Spleen (tissue), 11 donors: ENCODE results near the gene CDC25C. TPM values are rescaled to one million over a fixed set of nuclear protein-coding genes. Genes with fewer than 3 reads are reported as not detected.

ENCODE experiments used
- DNase-seq: peaks from one replicate; pipeline ENCODE4 v3.0.0-alpha.2; 2020
- H3K27ac ChIP-seq, 8 donors: fragments of 200-600 bp; sonication (generic) in 7 of 8; 1 replicate in 4 of 8; 2 replicates in 4 of 8; pipeline versions ENCODE4 v1.5.0 to v1.8.0; 2016 to 2021; ENCODE audit warnings: inconsistent platforms in 4 of 8, mild to moderate bottlenecking in 4 of 8, moderate library complexity in 1 of 8
- H3K27me3 ChIP-seq, 7 donors: fragments of 200-600 bp; sonication (generic) in 6 of 7; replicated peaks in 1 of 7; 1 replicate in 4 of 7; 2 replicates in 3 of 7; pipeline versions ENCODE4 v1.5.0 to v1.8.0; 2016 to 2021; ENCODE audit warnings: inconsistent platforms in 3 of 7, mild to moderate bottlenecking in 1 of 7
- H3K36me3 ChIP-seq, 6 donors: fragments of 200-600 bp; sonication (generic) in 5 of 6; 1 replicate in 4 of 6; 2 replicates in 2 of 6; pipeline versions ENCODE4 v1.5.0 to v1.8.0; 2016 to 2021; ENCODE audit warnings: inconsistent platforms in 2 of 6
- H3K4me1 ChIP-seq, 6 donors: fragments of 200-600 bp; sonication (generic) in 5 of 6; 1 replicate in 3 of 6; 2 replicates in 3 of 6; pipeline versions ENCODE4 v1.5.0 to v1.8.0; 2016 to 2021; ENCODE audit warnings: inconsistent platforms in 3 of 6
- H3K4me3 ChIP-seq, 8 donors: fragments of 200-600 bp; sonication (generic) in 7 of 8; 1 replicate in 4 of 8; 2 replicates in 4 of 8; pipeline versions ENCODE4 v1.5.0 to v1.8.0; 2016 to 2021; ENCODE audit warnings: inconsistent platforms in 4 of 8, mild to moderate bottlenecking in 4 of 8, moderate library complexity in 2 of 8
- H3K9me3 ChIP-seq, 8 donors: fragments of 200-600 bp; sonication (generic) in 7 of 8; 1 replicate in 4 of 8; 2 replicates in 4 of 8; pipeline versions ENCODE4 v1.5.0 to v1.8.0; 2016 to 2021; ENCODE audit warnings: inconsistent platforms in 4 of 8
- CTCF ChIP-seq, 11 experiments: fragments of 200-600 bp in 7 of 11; fragments of 450-650 bp in 4 of 11; sonication (generic) in 4 of 11; IDR thresholded peaks in 8 of 11; conservative IDR thresholded peaks in 3 of 11; 1 replicate in 7 of 11; 2 replicates in 4 of 11; pipeline versions ENCODE4 v1.4.0 to v1.8.0; 2016 to 2021; ENCODE audit warnings: antibody characterized with exemption in 11 of 11, inconsistent platforms in 4 of 11, mild to moderate bottlenecking in 1 of 11
- POLR2A ChIP-seq, 3 donors: fragments of 450-650 bp; IDR thresholded peaks; one replicate each; pipeline ENCODE4 v1.5.1; 2017; ENCODE audit warnings: antibody characterized with exemption in 3 of 3, mild to moderate bottlenecking in 1 of 3
- POLR2AphosphoS5 ChIP-seq, 3 donors: sonication (generic); formaldehyde crosslinking; IDR thresholded peaks; one replicate each; pipeline ENCODE4 v1.5.1; 2017; ENCODE audit warnings: antibody characterized with exemption in 3 of 3
- WGBS, 5 donors: extraction: QIAGEN DNeasy Blood & Tissue Kit in 3 of 5; methylation state at CpG; one replicate each; pipeline versions ENCODE4 v1.1.5 to v1.1.7; 2013 to 2018; 5-methylcytosine and 5-hydroxymethylcytosine counted together
- intact Hi-C: fragments of 100-400 bp; cut with DNase I; formaldehyde crosslinking; loops from one replicate; pipeline ENCODE4 v1.15.0; 2023; ENCODE audit warnings: low total_unique reads
- polyA plus RNA-seq, 3 donors: library from polyadenylated mRNA; stranded (reverse); fragments of 200-250 nt; gene quantifications; one replicate each; pipeline ENCODE4 v1.2.1, GENCODE V29; 2013
- total RNA-seq, 7 donors: library from RNA; depleted of rRNA in 3 of 7; stranded (reverse); fragments of >200 nt in 3 of 7; fragmentation: NEBNext Ultra II Directional in 4 of 7; extraction: Animal tissue kit (Norgen Biotek cat#: 25700) in 4 of 7; gene quantifications; one replicate each; pipeline versions ENCODE4 v1.1.0 to v1.2.1, GENCODE V29; 2016 to 2021
- donor health status: healthy with polysubstance abuse.
- donor health status: DM: no; HTN: no; CAD: no; lungs with moderate emphysema.
- donor health status: DM: no; HTN: no; CAD: no.
- donor health status: Bipolar disorder and iron deficiency.
- donor health status: healthy.
- donor health status: DM: no; HTN: no; CAD: no.
- donor health status: DM: yes; HTN: yes; CAD: no.

Gene CDC25C
- total and polyA plus RNA-seq, 10 donors: 0.25 to 6.0 (median 0.83) TPM

GRCh38 chr5:138287246-138287645 lies 44.4 kb downstream of the CDC25C start:
- no peaks in the 10 kb centered on the region for H3K9me3 ChIP-seq
- intact Hi-C loops: no loop called here

GRCh38 chr5:138282920-138283742 lies 48.5 kb downstream of the CDC25C start:
- Histone ChIP-seq H3K4me1 (peaks cover 0 to 6% (median 0%) of the 10 kb centered on the region in 6 donors), H3K4me3 (no peak overlapping the region), H3K27ac (no peak overlapping the region), H3K36me3 (peaks cover 0 to 27% (median 0%) of the 10 kb centered on the region in 6 donors), H3K9me3 (no peaks in the 10 kb centered on the region), H3K27me3 (no peaks in the 10 kb centered on the region)
- no peak for TF ChIP-seq POLR2A (IDR thresholded peaks at IDR 0.05)
- peak in 4 of 11 experiments; percentile 12 to 32 (median 20) for TF ChIP-seq CTCF (IDR thresholded peaks at IDR 0.05 in 8 of 11, conservative IDR thresholded peaks at IDR 0.05 in 3 of 11)
- 69 to 73% (median 71%) methylated on average over 7 of the region's 7 CpGs for WGBS, 5 donors
- intact Hi-C loops: no loop called here
- DNase-seq: no peak

More at GRCh38 chr5:138287246-138287645, 44.4 kb downstream of the CDC25C start:
- H3K27me3 ChIP-seq: no peaks in the 10 kb centered on the region
- 92 to 100% (median 100%) methylated on average over 1 of the region's 1 CpG for WGBS, 5 donors
- peaks cover 0 to 27% (median 0%) of the 10 kb centered on the region in 6 donors for H3K36me3 ChIP-seq
- no peak overlapping the region for H3K4me3 ChIP-seq
- peaks cover 0 to 6% (median 0%) of the 10 kb centered on the region in 6 donors for H3K4me1 ChIP-seq
- H3K27ac ChIP-seq: no peak overlapping the region
- no peak for DNase-seq
- TF ChIP-seq CTCF (IDR thresholded peaks at IDR 0.05 in 8 of 11, conservative IDR thresholded peaks at IDR 0.05 in 3 of 11) (no peak), POLR2A (IDR thresholded peaks at IDR 0.05) (no peak), POLR2AphosphoS5 (IDR thresholded peaks at IDR 0.05) (no peak)

- intact Hi-C loops: no loop called here
- H3K4me3 ChIP-seq: no peak overlapping the region
- no peak overlapping the region for H3K27ac ChIP-seq
- H3K27me3 ChIP-seq: peaks cover 0 to 1% (median 0%) of the 10 kb centered on the region in 7 donors
- H3K9me3 ChIP-seq: no peaks in the 10 kb centered on the region
- TF ChIP-seq POLR2AphosphoS5 (IDR thresholded peaks at IDR 0.05) (no peak), POLR2A (IDR thresholded peaks at IDR 0.05) (no peak), CTCF (IDR thresholded peaks at IDR 0.05 in 8 of 11, conservative IDR thresholded peaks at IDR 0.05 in 3 of 11) (no peak)
- no peak for DNase-seq
- peaks cover 0 to 6% (median 0%) of the 10 kb centered on the region in 6 donors for H3K4me1 ChIP-seq
- H3K36me3 ChIP-seq: peaks cover 0 to 15% (median 0%) of the 10 kb centered on the region in 6 donors
Observed at GRCh38 chr5:138280915-138281314, 50.7 kb downstream of the CDC25C start.

GRCh38 chr5:138276402-138277054 lies 55.1 kb downstream of the CDC25C start:
- 72 to 87% (median 77%) methylated on average over 2 of the region's 2 CpGs for WGBS, 5 donors
- DNase-seq: no peak
- intact Hi-C loops: no loop called here
- Histone ChIP-seq H3K27ac (no peak overlapping the region), H3K4me1 (peaks cover 0 to 14% (median 12%) of the 10 kb centered on the region in 6 donors), H3K27me3 (peaks cover 0 to 29% (median 17%) of the 10 kb centered on the region in 7 donors), H3K4me3 (no peak overlapping the region), H3K36me3 (no peaks in the 10 kb centered on the region), H3K9me3 (no peaks in the 10 kb centered on the region)
- TF ChIP-seq POLR2AphosphoS5 (IDR thresholded peaks at IDR 0.05) (no peak), POLR2A (IDR thresholded peaks at IDR 0.05) (no peak), CTCF (IDR thresholded peaks at IDR 0.05 in 8 of 11, conservative IDR thresholded peaks at IDR 0.05 in 3 of 11) (no peak)
